OCI-LY1 (cell line): ENCODE data around the gene SDR42E1.

Experiments
- EZH2 ChIP-seq: fragments of 200-600 bp; sonication (generic), shearing (Covaris generic); IDR thresholded peaks from 2 replicates; pipeline ENCODE4 v1.8.0; 2017; ENCODE audit warnings: borderline replicate concordance, mixed run types, mild to moderate bottlenecking, antibody characterized with exemption, low read length, moderate library complexity, mixed read lengths
- TF ChIP-seq, protein P1 (sequence below): fragments of 200-600 bp; sonication (generic), shearing (Covaris generic); IDR thresholded peaks from 2 replicates; pipeline ENCODE4 v1.5.1; 2017; ENCODE audit warnings: mild to moderate bottlenecking, antibody characterized with exemption, low read length, moderate library complexity, mixed read lengths

DNA sequence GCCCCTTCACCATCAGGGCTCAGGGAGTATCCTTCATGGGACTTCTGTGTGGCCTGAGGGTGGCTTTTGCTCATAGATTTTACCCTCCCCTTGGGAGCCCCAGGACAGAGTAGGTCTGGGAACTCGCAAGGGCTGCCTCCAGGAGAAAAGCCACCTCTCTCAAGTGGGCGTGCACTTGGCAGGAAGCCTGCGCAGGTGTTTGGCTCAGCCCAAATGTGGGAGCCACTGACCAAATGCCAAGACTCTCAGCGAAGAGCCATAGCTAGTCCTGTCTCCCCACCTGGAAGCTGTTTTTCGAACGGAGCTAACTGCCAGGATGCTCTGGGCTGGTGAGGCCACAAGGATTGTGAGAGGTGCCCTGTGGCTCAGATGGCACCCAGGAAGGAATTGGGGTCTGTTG is 21.7 kb upstream of the SDR42E1 start:
- TF ChIP-seq, protein P1, sequence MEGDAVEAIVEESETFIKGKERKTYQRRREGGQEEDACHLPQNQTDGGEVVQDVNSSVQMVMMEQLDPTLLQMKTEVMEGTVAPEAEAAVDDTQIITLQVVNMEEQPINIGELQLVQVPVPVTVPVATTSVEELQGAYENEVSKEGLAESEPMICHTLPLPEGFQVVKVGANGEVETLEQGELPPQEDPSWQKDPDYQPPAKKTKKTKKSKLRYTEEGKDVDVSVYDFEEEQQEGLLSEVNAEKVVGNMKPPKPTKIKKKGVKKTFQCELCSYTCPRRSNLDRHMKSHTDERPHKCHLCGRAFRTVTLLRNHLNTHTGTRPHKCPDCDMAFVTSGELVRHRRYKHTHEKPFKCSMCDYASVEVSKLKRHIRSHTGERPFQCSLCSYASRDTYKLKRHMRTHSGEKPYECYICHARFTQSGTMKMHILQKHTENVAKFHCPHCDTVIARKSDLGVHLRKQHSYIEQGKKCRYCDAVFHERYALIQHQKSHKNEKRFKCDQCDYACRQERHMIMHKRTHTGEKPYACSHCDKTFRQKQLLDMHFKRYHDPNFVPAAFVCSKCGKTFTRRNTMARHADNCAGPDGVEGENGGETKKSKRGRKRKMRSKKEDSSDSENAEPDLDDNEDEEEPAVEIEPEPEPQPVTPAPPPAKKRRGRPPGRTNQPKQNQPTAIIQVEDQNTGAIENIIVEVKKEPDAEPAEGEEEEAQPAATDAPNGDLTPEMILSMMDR: no peak
- no peak for TF ChIP-seq EZH2
